ENCODE data around the gene DHRSX.
A peak's percentile ranks its signal among the peaks of the same experiment; 100 is the strongest.
"Not testable (repeated sequence)": the region's sequence is repeated elsewhere in the genome, so short reads cannot be mapped to it uniquely, and the experiment has no call there.

Gene DHRSX

GRCh38 chrX:2519638-2520037, 18.9 kb upstream of the DHRSX start:
- not testable (repeated sequence) for DNase-seq (ENCODE audit: low read depth in 2 of 2)

GRCh38 chrX:2517055-2517454, 16.3 kb upstream of the DHRSX start:
- no peak for DNase-seq (ENCODE audit: low read depth in 2 of 2)

- no peak for DNase-seq (ENCODE audit: low read depth in 2 of 2)
Measured at GRCh38 chrX:2516623-2517022, 15.8 kb upstream of the DHRSX start.

- DNase-seq (ENCODE audit: low read depth in 2 of 2): no peak
Measured at GRCh38 chrX:2514131-2514530, 13.4 kb upstream of the DHRSX start.

- DNase-seq (ENCODE audit: low read depth in 2 of 2): no peak
Measured at GRCh38 chrX:2513121-2513664, 12.4 kb upstream of the DHRSX start.

GRCh38 chrX:2512501-2512900, 11.7 kb upstream of the DHRSX start:
- DNase-seq (ENCODE audit: low read depth in 2 of 2): no peak

GRCh38 chrX:2511326-2511725, 10.6 kb upstream of the DHRSX start:
- no peak for DNase-seq (ENCODE audit: low read depth in 2 of 2)

- DNase-seq (ENCODE audit: low read depth in 2 of 2): no peak
Measured at GRCh38 chrX:2508648-2509335, 8.0 kb upstream of the DHRSX start.

GRCh38 chrX:2507904-2508627, 7.3 kb upstream of the DHRSX start:
- no peak for DNase-seq (ENCODE audit: low read depth in 2 of 2)

- no peak for DNase-seq (ENCODE audit: low read depth in 2 of 2)
Measured at GRCh38 chrX:2507196-2507595, 6.4 kb upstream of the DHRSX start.

- not testable (repeated sequence) for DNase-seq (ENCODE audit: low read depth in 2 of 2)
Measured at GRCh38 chrX:2505341-2505740, 4.6 kb upstream of the DHRSX start.

- DNase-seq (ENCODE audit: low read depth in 2 of 2): no peak
Measured at GRCh38 chrX:2504706-2505332, 4.0 kb upstream of the DHRSX start.

GRCh38 chrX:2503591-2504500, 3.1 kb upstream of the DHRSX start:
- no peak for DNase-seq (ENCODE audit: low read depth in 2 of 2)

- DNase-seq (ENCODE audit: low read depth in 2 of 2): no peak
Measured at GRCh38 chrX:2502668-2503519, 2.1 kb upstream of the DHRSX start.

GRCh38 chrX:2502120-2502667, 1.4 kb upstream of the DHRSX start:
- DNase-seq (ENCODE audit: low read depth in 2 of 2): no peak

- DNase-seq (ENCODE audit: low read depth in 2 of 2): no peak
Measured at GRCh38 chrX:2501559-2502102, 855 bp upstream of the DHRSX start.

- DNase-seq (ENCODE audit: low read depth in 2 of 2): peak; percentile 11 to 37
Measured at GRCh38 chrX:2500091-2500802, 529 bp downstream of the DHRSX start.

GRCh38 chrX:2499507-2499906, 1.3 kb downstream of the DHRSX start:
- DNase-seq (ENCODE audit: low read depth in 2 of 2): no peak

GRCh38 chrX:2498781-2499302, 1.9 kb downstream of the DHRSX start:
- DNase-seq (ENCODE audit: low read depth in 2 of 2): no peak

All from stimulated activated CD8-positive, alpha-beta memory T cell treated with anti-CD3 and anti-CD28 coated beads, Interleukin-7, amount 100 ng/mL, for 4 hours (primary cell).